Activated CD8-positive, alpha-beta T cell treated with anti-CD3 and anti-CD28 coated beads for 36 hours (primary cell): ENCODE measurements around the gene NWD2. TPM values are rescaled to one million over a fixed set of nuclear protein-coding genes. Genes with fewer than 3 reads are reported as not detected.
"Not testable (repeated sequence)": the region's sequence is repeated elsewhere in the genome, so short reads cannot be mapped to it uniquely, and the experiment has no call there.

Experiments
- ATAC-seq: fragments of 200-7000 bp; cut with Tn5 transposase; one replicate; pipeline ENCODE4 v1.10.0; 2021; ENCODE audit warnings: mild to moderate bottlenecking, moderate library complexity
- CTCF ChIA-PET: fragments of 350-600 bp; sonication (Branson Sonifier 250); formaldehyde crosslinking; loops from one replicate; lab custom pipeline; 2021; ENCODE audit warnings: antibody characterized with exemption; lab: Charles Lee
- POLR2A ChIA-PET: fragments of 350-600 bp; sonication (Branson Sonifier 250); formaldehyde crosslinking; loops from one replicate; lab custom pipeline; 2021; ENCODE audit warnings: antibody characterized with exemption; lab: Charles Lee
- DNase-seq: peaks from one replicate; pipeline ENCODE4 v3.0.0-alpha.2; 2020
- H3K27ac Mint-ChIP-seq: one replicate; pipeline ENCODE4 v1.8.0; 2021; ENCODE audit warnings: mild to moderate bottlenecking, mixed read lengths
- H3K27me3 Mint-ChIP-seq: one replicate; pipeline ENCODE4 v1.8.0; 2021; ENCODE audit warnings: mixed read lengths
- H3K36me3 Mint-ChIP-seq: one replicate; pipeline ENCODE4 v1.8.0; 2021; ENCODE audit warnings: low read depth, mixed read lengths
- H3K4me1 Mint-ChIP-seq: one replicate; pipeline ENCODE4 v1.8.0; 2021; ENCODE audit warnings: low read depth, mixed read lengths
- H3K4me3 Mint-ChIP-seq: one replicate; pipeline ENCODE4 v1.8.0; 2021; ENCODE audit warnings: mild to moderate bottlenecking, moderate library complexity, mixed read lengths
- H3K9me3 Mint-ChIP-seq: one replicate; pipeline ENCODE4 v1.8.0; 2021; ENCODE audit warnings: mixed read lengths
- intact Hi-C: fragments of 100-400 bp; cut with micrococcal nuclease; formaldehyde crosslinking; loops from one replicate; pipeline ENCODE4 v1.10.0; 2022
- microRNA-seq: library from miRNA; unstranded; fragments of <30 nt; microRNA quantifications from one replicate; pipeline ENCODE4 v1.2.0, GENCODE V29; 2022; ENCODE audit warnings: borderline microRNAs expressed, borderline replicate concordance
- total RNA-seq, 2 experiments: library from RNA; stranded (reverse); gene quantifications; one replicate each; pipeline ENCODE4 v1.2.3, GENCODE V29; 2021
- TF ChIP-seq, protein P1 (sequence below): fragments of 200-600 bp; IDR thresholded peaks from one replicate; pipeline ENCODE4 v1.8.0; 2022; ENCODE audit warnings: antibody characterized with exemption, mild to moderate bottlenecking

The NWD2 gene
- total RNA-seq, 2 experiments from 2014 or later: not detected

DNA sequence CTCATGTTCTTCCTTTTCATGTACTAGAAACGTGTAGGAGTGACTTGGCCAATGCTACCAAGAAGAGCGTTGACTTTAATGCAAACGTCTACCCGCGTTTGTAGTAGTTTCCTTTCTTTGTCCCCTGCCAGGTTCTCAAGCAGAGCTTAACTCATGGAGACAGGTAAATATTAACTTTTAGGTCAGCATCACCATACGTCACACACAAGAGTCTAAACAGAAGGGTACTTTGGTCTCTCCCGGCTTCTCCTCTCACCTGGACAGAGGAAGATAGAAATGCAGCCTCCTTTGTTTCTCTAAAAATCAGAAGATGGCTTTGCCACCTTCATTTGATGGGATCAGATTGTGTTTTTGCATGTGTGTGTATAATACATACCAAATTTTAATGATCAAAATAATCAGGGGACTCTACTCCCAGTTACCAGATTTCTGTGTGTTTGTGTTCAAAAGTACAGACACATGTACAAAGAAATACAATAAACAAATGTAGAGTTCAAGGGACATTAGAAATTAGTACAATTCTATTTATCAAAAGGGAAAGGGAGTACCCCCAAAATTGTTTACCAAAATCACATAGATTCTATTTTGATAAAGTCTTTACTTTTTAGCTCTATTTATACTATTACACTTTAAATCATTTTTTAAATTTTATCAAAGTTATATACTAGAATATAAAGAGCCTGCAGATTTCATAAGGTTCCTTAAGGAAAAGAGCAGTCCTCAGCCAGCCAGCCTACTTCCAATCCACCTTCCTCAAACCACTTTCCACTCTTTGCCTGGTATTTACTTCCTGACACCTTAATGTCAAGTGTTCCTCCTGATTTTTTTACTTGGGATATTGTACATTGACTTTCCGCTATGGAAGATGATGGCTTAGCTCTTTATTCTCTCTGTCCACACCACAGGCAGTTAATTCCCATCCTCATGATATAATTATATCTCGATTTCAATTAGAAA lies 246.1 kb downstream of the NWD2 start:
- DNase-seq (no peak), ATAC-seq (no peak)
- Mint-ChIP-seq H3K36me3 (no peaks in the 10 kb centered on the region), H3K9me3 (peaks cover 7% of the 10 kb centered on the region), H3K4me3 (no peak overlapping the region), H3K27ac (no peak overlapping the region), H3K4me1 (no peaks in the 10 kb centered on the region), H3K27me3 (peaks cover 7% of the 10 kb centered on the region)
- ChIA-PET CTCF (no interaction called here), POLR2A (no interaction called here)
- TF ChIP-seq, protein P1, sequence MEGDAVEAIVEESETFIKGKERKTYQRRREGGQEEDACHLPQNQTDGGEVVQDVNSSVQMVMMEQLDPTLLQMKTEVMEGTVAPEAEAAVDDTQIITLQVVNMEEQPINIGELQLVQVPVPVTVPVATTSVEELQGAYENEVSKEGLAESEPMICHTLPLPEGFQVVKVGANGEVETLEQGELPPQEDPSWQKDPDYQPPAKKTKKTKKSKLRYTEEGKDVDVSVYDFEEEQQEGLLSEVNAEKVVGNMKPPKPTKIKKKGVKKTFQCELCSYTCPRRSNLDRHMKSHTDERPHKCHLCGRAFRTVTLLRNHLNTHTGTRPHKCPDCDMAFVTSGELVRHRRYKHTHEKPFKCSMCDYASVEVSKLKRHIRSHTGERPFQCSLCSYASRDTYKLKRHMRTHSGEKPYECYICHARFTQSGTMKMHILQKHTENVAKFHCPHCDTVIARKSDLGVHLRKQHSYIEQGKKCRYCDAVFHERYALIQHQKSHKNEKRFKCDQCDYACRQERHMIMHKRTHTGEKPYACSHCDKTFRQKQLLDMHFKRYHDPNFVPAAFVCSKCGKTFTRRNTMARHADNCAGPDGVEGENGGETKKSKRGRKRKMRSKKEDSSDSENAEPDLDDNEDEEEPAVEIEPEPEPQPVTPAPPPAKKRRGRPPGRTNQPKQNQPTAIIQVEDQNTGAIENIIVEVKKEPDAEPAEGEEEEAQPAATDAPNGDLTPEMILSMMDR: no peak
- intact Hi-C loops: no loop called here

DNA sequence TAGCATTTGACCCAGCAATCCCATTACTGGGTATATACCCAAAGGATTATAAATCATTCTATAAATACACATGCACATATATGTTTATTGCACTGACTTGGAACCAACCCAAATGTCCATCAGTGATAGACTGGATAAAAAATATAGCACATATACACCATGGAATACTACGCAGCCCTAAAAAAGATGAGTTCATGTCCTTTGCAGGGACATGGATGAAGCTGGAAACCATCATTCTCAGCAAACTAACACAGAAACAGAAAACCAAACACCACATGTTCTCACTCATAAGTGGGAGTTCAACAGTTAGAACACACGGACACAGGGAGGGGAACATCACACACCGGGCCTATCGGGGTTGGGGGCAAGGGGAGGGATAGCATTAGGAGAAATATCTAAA lies 250.8 kb downstream of the NWD2 start:
- intact Hi-C loops, H3K4me3 Mint-ChIP-seq, H3K36me3 Mint-ChIP-seq, H3K27ac Mint-ChIP-seq, ATAC-seq, H3K27me3 Mint-ChIP-seq, CTCF ChIA-PET, H3K4me1 Mint-ChIP-seq, POLR2A ChIA-PET, DNase-seq: not testable (repeated sequence)
- peaks cover 16% of the 10 kb centered on the region for H3K9me3 Mint-ChIP-seq

Small RNA genes lying within 50 kb of the gene (microRNA-seq; reads per million reads assigned to microRNA genes)
- not detected for gene MIR4801
